AG10803 (cell line): ENCODE results near the gene C1orf21.

Experiments
- DNase-seq: peaks from one replicate; pipeline ENCODE4 v3.0.0; 2010; ENCODE audit warnings: low read depth
- H3K4me3 ChIP-seq: 2 replicates; pipeline ENCODE4 v1.5.1; 2011; ENCODE audit warnings: mild to moderate bottlenecking, low read length, control low read depth
- CTCF ChIP-seq: conservative IDR thresholded peaks from 2 replicates; pipeline ENCODE4 v1.5.1; 2011; ENCODE audit warnings: mild to moderate bottlenecking, low read length, control low read depth, inconsistent platforms

Gene C1orf21

GRCh38 chr1:184507604-184508280 is 120.9 kb downstream of the C1orf21 start:
- no peak overlapping the region for H3K4me3 ChIP-seq
- peak; percentile 36 for DNase-seq
- TF ChIP-seq CTCF = no peak

- TF ChIP-seq CTCF = no peak
- H3K4me3 ChIP-seq = no peak overlapping the region
- DNase-seq = peak; percentile 29
Measured at GRCh38 chr1:184509105-184509504, 122.3 kb downstream of the C1orf21 start.

GRCh38 chr1:184510110-184510509 is 123.3 kb downstream of the C1orf21 start:
- TF ChIP-seq CTCF = no peak

GRCh38 chr1:184512724-184513123 is 125.9 kb downstream of the C1orf21 start:
- TF ChIP-seq CTCF = no peak
- no peak overlapping the region for H3K4me3 ChIP-seq
- DNase-seq = no peak

More at GRCh38 chr1:184510110-184510509, 123.3 kb downstream of the C1orf21 start:
- no peak overlapping the region for H3K4me3 ChIP-seq
- no peak for DNase-seq

- DNase-seq = no peak
- no peak overlapping the region for H3K4me3 ChIP-seq
- TF ChIP-seq CTCF = no peak
Measured at GRCh38 chr1:184513421-184513820, 126.6 kb downstream of the C1orf21 start.

GRCh38 chr1:184513966-184514365 is 127.1 kb downstream of the C1orf21 start:
- no peak for TF ChIP-seq CTCF
- DNase-seq = peak; percentile 69
- no peak overlapping the region for H3K4me3 ChIP-seq

- DNase-seq = peak; percentile 42
- H3K4me3 ChIP-seq = no peak overlapping the region
- no peak for TF ChIP-seq CTCF
Measured at GRCh38 chr1:184514447-184514846, 127.6 kb downstream of the C1orf21 start.
